DND-41 (cell line): Measurements from ENCODE around the gene GPR61.

Source experiments
- EZH2 ChIP-seq: IDR thresholded peaks from 3 replicates; pipeline ENCODE4 v1.6.1; 2012; ENCODE audit warnings: borderline replicate concordance, low read depth, mild to moderate bottlenecking, moderate library complexity, low read length, inconsistent platforms; ENCODE audit not compliant: severe bottlenecking
- TF ChIP-seq, protein P1 (sequence below): IDR thresholded peaks from 2 replicates; pipeline ENCODE4 v1.5.1; 2012; ENCODE audit warnings: borderline replicate concordance, low read length, moderate library complexity, mild to moderate bottlenecking; ENCODE audit not compliant: poor library complexity, severe bottlenecking; ENCODE audit errors: extremely low read depth

DNA sequence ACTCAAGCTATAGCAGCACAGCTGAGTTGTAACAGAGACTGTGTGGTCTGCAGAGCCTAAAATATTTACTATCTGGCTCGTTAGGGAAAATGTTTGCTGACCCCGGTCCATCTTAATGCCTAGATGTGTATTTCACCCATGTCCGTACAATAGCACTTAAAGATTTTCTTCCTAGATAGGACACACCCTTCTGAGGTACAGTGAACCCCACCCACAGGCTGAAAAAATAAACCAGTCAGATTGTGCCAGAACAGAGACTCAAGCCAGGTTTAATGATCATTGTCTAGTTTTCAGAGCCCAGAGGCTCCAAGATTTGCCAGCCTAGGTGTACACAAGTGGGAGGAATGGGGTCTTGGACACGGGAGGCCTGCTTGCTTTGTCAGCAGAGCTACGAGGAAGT, 35.7 kb upstream of the GPR61 start:
- TF ChIP-seq, protein P1, sequence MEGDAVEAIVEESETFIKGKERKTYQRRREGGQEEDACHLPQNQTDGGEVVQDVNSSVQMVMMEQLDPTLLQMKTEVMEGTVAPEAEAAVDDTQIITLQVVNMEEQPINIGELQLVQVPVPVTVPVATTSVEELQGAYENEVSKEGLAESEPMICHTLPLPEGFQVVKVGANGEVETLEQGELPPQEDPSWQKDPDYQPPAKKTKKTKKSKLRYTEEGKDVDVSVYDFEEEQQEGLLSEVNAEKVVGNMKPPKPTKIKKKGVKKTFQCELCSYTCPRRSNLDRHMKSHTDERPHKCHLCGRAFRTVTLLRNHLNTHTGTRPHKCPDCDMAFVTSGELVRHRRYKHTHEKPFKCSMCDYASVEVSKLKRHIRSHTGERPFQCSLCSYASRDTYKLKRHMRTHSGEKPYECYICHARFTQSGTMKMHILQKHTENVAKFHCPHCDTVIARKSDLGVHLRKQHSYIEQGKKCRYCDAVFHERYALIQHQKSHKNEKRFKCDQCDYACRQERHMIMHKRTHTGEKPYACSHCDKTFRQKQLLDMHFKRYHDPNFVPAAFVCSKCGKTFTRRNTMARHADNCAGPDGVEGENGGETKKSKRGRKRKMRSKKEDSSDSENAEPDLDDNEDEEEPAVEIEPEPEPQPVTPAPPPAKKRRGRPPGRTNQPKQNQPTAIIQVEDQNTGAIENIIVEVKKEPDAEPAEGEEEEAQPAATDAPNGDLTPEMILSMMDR: no peak
- no peak for TF ChIP-seq EZH2
